ENCODE measurements around the gene TWNK.

The TWNK gene

DNA sequence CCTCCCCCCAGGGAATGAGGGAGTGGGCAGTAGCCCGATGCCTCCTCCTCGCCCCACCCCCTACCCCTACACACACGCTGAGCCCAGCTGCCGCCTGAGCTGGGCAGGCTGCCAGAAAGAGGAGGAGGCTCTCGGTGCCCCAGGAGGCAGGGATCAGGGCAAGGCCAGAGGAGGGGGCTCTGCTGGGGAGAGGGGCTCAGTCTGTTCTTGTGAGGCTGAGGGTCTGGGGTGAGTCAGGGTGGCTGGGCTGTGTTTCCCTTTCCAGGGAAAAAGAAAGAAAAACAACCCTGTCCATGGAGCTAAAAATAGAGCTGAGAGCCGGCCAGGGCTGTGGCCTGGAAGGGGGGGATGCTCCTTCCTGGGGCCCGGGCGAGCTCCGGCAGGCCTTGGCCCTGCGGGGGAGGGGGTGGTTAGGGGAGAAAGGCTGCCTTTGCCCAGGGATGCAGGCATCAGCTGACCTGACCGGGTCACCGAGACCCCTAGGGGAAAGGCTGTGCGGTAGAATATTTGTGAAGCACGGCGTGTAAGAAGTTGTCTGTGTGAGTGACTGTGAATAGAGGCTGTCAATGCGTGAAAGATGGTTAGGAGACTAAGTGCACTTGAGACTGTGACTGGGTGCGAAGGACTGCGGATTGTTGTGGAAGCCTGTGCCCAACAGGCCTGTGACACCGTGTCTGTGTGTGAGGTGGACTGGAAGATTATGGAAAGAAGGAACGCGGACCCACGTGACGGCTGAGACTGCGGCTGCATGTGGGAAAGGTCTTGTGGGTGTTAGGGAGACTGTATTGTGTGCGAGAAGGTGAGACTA, 11.0 kb downstream of the TWNK start:
- peak in 1 of 2 donors; percentile 64 for DNase-seq

DNA sequence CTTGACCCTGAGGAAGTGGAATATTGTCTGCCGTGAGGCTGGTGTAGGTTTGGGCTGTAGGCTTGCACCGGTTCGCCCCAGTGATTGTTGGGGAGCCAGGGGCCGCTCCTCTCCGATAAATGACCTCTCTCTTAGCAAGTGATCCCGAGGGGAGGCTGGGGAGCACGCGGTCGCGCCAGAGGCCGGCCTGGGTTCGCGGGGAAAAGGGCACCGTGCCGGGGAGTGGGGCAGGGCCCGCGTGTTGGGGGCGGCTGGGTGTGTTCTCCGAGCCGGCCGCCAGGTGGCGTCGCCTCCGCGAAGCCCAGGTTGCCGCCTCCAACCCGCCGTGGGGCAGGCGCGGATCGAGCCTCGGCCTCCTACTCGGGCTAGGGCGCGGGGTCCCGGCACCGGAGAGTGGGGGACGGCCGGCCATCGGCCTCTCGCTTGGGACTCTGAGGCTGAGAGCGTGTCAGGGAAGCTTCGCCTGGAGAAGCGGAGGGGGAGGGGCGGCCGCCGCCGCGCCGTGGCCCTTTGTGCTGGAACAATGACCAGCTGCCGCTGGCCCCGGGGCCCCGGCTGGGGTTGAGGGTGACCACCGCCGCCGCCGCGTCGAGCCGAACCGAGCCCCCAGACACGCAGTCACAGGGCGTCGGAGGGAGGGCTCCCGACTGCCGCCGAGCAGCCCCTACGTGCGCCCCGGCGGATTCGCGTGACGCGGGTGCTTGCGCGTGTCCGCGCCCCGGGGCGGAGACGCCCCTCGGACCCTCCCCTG, 11.8 kb downstream of the TWNK start:
- DNase-seq: peak in 1 of 2 donors; percentile 81

- no peak for DNase-seq
These were observed 12.4 kb downstream of the TWNK start, which contains the start of gene LZTS2 for GRCh38 chr10:100999742-101000126. LZTS2 (plus strand) TSS chr10:100999808; CDS start chr10:101002539, 2,731 bp downstream.

- no peak for DNase-seq
These were observed 13.0 kb downstream of the TWNK start for GRCh38 chr10:101000127-101000914.

DNA sequence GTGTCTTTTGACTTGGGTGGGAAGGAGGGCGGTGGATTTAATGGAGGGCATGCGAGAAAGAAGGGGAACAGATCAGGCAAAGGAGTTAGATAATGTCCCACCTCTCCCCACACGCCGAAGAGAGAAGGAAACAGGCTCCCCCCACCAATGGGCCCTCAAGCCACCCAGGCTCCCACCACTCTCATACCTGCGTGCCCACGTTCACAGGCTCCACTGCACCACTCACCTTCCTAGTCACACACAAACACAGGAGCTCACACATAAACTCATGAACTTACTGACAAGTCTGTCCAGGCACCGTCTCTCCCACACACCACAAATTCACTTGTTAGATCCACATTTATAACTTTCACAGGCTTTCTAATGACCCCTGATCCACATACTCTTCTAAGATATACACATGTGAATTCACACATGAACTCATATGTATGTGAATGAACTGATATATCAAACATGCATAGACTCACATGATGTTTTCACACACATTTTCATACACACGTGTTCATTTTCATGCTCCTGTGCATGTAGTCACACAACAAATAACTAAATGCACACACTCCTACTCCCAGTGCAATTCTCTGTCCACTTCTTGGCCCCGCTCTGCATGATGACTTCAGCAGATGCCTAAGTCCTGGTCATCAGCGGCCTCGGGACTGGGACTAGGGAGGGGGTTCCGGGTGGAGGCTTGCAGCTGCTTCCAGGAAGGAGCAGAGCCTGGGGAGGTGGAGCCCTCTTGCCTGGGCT, 13.7 kb downstream of the TWNK start:
- DNase-seq: no peak

GRCh38 chr10:101001659-101002035, 14.3 kb downstream of the TWNK start:
- no peak for DNase-seq

DNA sequence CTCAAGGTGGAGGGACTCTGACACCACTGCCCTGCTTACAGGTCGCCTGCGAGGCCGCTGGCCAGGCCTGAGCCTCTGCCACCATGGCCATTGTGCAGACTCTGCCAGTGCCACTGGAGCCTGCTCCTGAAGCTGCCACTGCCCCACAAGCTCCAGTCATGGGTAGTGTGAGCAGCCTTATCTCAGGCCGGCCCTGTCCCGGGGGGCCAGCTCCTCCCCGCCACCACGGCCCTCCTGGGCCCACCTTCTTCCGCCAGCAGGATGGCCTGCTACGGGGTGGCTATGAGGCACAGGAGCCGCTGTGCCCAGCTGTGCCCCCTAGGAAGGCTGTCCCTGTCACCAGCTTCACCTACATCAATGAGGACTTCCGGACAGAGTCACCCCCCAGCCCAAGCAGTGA, 15.1 kb downstream of the TWNK start:
- no peak for DNase-seq

DNA sequence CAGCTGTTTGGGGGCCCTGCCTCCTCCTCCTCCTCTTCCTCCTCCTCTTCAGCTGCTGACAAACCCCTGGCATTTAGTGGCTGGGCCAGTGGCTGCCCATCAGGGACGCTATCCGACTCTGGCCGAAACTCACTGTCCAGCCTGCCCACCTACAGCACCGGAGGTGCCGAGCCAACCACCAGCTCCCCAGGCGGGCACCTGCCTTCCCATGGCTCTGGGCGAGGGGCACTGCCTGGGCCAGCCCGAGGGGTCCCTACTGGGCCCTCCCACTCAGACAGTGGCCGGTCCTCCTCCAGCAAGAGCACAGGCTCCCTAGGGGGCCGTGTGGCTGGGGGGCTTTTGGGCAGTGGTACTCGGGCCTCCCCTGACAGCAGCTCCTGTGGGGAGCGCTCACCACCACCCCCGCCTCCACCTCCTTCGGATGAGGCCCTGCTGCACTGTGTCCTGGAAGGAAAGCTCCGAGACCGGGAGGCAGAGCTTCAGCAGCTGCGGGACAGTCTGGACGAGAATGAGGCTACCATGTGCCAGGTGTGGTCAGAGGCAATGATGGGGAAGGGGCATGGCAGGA, 16.4 kb downstream of the TWNK start:
- DNase-seq: no peak

DNA sequence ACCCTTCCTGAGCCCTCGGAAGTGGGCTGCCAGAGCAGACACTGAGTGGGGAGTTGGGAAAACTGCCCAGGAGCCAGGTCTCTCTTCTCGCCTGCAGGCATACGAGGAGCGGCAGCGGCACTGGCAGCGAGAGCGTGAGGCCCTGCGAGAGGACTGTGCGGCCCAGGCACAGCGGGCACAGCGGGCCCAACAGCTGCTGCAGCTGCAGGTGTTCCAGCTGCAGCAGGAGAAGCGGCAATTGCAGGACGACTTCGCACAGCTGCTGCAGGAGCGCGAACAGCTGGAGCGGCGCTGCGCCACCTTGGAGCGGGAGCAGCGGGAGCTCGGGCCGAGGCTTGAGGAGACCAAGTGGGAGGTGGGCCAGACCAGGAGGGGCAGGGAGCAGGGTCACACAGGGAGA, 18.0 kb downstream of the TWNK start:
- no peak for DNase-seq

DNA sequence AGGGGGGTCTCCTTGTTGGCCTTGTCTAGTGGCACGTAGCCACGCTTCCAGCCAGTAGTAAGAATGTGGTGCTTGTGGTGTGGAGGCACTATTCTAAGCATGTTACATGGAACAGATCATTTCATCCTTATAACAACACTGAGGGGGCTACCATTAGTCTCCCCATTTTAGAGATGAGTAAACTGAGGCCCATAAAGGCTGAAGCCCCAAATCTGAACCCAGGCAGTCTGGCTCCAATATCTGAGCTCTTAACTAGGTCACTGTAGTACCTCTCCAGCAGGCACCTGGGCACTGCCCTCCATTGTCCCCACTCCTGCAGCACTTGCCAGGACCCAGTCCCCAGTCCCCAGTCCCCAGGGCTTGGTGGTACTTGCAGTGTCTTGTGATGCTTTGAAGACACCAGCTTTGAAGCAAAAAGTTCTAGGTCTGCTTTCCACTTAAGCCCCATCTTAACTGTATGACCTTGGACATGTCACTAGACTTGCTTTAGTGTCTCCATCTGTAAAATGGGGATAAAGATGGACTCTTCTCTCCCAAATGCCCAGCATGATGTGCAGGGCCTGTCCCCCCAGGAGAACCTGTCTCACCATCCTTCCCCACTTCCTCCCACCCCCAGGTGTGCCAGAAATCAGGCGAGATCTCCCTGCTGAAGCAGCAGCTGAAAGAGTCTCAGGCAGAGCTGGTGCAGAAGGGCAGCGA, 18.7 kb downstream of the TWNK start:
- no peak for DNase-seq

DNA sequence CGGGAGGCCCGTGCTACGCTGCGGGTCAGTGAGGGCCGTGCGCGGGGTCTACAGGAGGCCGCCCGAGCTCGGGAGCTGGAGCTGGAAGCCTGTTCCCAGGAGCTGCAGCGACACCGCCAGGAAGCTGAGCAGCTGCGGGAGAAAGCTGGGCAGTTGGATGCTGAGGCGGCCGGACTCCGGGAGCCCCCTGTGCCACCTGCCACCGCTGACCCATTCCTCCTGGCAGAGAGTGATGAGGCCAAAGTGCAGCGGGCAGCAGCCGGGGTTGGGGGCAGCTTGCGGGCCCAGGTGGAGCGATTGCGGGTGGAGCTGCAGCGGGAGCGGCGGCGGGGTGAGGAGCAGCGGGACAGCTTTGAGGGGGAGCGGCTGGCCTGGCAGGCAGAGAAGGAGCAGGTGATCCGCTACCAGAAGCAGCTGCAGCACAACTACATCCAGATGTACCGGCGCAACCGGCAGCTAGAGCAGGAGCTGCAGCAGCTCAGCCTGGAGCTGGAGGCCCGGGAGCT, 19.3 kb downstream of the TWNK start:
- no peak for DNase-seq

DNA sequence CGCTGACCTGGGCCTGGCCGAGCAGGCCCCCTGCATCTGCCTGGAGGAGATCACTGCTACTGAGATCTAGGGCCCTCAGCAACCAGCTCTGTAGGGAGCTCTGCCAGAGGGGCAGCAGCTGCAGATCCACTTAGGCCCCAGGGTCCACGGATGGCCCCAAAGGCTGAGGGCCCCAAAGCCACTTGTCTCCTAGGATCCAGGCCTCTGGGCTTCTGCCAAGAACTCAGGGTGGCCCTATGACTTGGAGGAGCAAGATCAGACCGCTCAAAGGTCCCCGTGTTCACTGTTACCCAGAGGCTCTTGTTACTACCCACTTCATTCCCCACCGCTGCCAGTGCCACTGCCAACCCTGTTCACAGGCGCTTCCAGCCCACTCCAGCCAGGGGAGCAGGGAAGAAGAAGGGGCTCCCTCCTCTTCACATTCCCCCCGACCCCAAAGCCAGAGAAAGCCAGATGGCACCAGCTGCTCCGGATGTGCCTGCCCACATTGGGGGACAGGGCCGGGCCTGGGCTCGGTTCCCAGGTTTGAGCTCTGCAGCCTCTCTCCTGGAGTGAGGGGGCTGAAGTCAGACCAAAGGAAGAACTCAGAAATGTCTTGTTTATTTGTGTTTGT, 19.9 kb downstream of the TWNK start:
- no peak for DNase-seq

DNA sequence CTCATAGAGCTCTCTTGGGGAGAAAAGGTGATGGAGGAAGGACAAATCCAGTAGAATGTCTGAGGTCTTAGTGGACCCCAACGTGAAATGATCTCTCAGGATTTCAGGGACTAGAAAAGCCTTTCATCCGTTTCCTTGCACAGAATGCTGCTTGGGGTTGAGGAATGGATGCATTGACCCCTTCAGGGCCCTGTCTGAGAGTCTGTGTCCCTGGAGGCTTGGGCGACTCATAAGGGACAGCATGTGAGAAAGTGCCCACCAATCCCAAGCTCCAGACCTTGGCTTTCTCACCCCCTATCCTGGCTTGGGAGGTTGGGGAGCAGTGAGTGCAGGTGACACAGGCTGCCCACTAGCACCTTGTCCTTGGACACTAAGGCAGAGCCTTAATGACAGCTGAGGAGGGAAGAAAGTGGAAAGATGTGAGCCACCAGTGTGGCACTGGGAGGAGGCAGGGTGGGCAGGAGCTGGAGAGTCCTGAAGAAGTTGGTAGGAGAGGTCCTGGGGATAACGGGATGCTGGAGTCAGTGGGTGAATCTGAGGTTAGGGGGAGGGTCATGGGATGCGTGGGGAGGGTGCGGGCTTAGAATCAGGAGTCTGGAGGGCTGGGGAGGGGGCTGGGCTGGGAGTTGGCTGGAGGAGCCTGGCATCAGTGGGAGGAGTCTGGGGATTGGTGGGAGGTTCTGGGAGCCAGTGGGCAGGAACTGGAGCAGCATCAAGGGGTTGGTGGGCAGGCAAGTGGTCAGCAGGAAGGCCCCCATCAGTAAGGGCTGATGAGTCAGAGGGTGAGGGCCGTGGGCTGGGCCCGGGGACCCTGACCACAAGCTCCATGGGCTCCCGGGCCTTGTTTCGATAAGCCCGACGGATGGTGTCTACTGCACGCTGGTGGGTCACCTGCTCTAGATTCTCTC, 20.8 kb downstream of the TWNK start:
- DNase-seq: no peak

GRCh38 chr10:101008823-101009423, 21.6 kb downstream of the TWNK start:
- DNase-seq: no peak

DNA sequence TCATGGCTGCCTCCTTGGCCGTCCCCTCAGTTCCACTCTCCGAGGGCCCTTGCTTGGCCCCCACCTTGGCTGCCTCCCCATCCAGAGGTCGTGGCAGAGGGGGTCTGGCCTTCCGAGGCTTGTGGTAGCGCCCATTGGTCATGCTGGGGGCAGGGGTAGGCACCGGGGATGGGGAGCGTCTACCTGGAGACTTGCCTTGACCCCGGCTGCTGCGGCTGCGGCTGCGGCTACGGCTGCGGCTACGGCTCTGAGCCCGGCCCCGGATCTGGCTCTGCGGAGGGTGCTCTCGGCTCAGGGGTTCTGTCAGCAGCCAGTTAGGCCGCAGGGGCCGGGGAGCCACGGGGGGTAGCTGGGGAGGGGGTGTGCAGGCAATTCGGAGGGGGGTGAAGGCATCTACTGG, 23.0 kb downstream of the TWNK start:
- no peak for DNase-seq

DNA sequence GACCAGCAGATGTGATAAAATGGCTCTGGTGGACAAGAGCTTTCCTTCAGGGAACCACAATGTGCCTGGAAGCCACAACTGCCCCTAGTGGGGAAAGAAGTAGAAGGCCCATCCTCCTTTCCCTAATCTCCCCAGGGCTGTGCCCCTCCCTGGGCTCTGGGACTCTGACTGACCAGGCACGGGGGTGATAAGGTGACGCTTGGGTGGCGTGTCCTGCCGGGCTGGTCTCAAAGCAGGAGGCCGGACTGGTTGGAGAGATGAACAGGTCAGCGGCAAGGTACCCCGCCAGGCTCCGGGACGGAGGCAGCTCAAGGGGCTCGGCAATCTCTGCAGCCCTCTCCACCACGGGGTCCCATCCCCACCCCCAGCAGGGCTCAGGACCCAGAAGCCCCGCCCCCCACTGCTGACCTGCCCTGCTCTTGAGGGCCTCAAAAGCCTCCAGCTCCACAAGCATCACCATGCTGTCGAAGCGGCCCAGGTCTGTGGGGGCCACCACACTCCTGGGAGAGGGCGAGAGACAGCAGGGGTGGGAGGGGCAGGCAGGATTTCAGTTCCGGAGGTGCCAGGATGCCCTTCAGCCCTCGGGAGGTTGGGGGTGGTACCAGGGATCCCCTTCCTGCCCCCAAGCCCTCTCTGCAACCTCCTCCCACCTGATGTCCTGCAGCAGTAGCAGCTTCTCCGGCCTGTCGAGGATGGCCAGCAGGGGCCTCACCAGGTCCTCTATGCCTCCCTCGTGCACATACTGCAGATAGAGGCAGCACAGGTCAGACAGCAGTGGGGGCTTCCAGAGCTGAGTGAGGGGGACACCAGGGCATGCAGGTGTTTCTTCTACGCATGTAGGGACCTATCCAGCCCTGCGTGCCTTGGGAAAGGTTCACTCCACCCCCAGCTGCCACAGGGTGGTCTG, 24.4 kb downstream of the TWNK start:
- DNase-seq: no peak

DNA sequence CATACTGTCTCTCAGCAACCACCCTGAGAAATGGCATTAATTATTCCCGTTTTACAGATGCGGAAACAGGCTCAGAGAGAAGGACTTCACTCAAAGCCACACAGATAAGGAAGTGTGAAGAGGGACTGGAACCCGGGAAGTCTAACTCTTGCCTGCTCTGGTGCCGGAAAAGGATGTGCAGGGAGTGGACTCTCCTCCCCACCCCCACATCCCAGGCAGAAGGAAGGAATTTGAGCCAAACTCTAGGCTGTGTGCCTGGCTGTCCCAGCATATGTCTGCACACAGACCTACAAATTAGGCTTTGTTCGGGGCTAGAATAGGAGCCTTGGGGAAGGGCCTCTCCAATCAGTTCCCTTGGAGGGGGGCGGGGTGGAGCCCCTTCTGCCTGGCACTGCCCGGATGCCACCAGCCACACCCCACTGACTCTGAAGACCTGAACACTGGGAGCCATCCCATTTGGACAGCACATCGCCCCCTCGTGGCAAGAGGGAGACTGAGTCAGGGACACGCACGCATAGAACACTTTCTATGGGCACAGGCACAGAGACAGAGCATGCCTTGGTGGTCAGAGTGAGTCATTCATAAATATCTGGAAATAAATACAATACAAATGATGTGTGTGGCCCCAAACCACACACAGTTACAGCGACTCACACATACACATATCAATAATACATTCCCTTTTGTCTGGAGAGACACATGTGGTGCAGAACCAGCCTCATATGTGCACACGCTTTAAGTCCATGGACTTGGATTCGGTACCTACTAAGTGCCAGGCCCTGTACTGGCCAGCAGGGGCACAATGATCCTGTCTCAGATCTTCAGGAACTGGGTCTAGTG, 25.4 kb downstream of the TWNK start:
- DNase-seq: peak; percentile 33 to 89

Data from bone marrow (tissue), 2 donors.